CD4-positive, alpha-beta memory T cell (primary cell): Measurements from ENCODE around the gene PANX3. TPM values are rescaled to one million over a fixed set of nuclear protein-coding genes. Genes with fewer than 3 reads are reported as not detected.

Experiments used
- CTCF ChIA-PET: fragments of 350-600 bp; sonication (Branson Sonifier 250); formaldehyde crosslinking; loops from one replicate; lab custom pipeline; 2021; ENCODE audit warnings: inconsistent platforms; ENCODE audit not compliant: partially characterized antibody; lab: Charles Lee
- POLR2A ChIA-PET: fragments of 350-600 bp; sonication (Branson Sonifier 250); formaldehyde crosslinking; loops from one replicate; lab custom pipeline; 2021; ENCODE audit not compliant: partially characterized antibody; lab: Charles Lee
- DNase-seq, 5 donors: peaks; one replicate each; pipeline versions ENCODE4 v3.0.0 to v3.0.0-alpha.2; 2020 to 2022; ENCODE audit warnings: mixed read lengths in 1 of 5
- H3K27ac ChIP-seq: one replicate; pipeline ENCODE4 v1.7.0; 2013; ENCODE audit warnings: low read depth, low read length
- H3K27me3 ChIP-seq: 2 replicates; pipeline ENCODE4 v1.7.0; 2013; ENCODE audit warnings: mild to moderate bottlenecking, low read length, moderate library complexity; ENCODE audit not compliant: insufficient read depth
- H3K36me3 ChIP-seq: 2 replicates; pipeline ENCODE4 v1.7.0; 2013; ENCODE audit warnings: mild to moderate bottlenecking, low read length, moderate library complexity; ENCODE audit not compliant: insufficient read depth
- H3K4me1 ChIP-seq: 2 replicates; pipeline ENCODE4 v1.7.0; 2013; ENCODE audit warnings: mild to moderate bottlenecking, low read length, moderate library complexity; ENCODE audit not compliant: insufficient read depth
- H3K4me3 ChIP-seq, 2 donors: one replicate each; pipeline ENCODE4 v1.7.0; 2013; ENCODE audit warnings: low read length in 2 of 2, mild to moderate bottlenecking in 1 of 2
- H3K9me3 ChIP-seq, 2 donors: one replicate each; pipeline ENCODE4 v1.7.0; 2013; ENCODE audit warnings: low read length in 2 of 2, control low read depth in 1 of 2; ENCODE audit not compliant: control insufficient read depth in 1 of 2
- H3K27ac Mint-ChIP-seq, 7 donors: one replicate each; pipeline ENCODE4 v1.8.0; 2020 to 2021; ENCODE audit warnings: mixed read lengths in 7 of 7, mild to moderate bottlenecking in 6 of 7, inconsistent platforms in 3 of 7, moderate library complexity in 3 of 7
- H3K27me3 Mint-ChIP-seq, 2 donors: one replicate each; pipeline ENCODE4 v1.8.0; 2020 to 2021; ENCODE audit warnings: mixed read lengths in 2 of 2
- H3K36me3 Mint-ChIP-seq, 2 donors: one replicate each; pipeline ENCODE4 v1.8.0; 2020 to 2021; ENCODE audit warnings: mixed read lengths in 2 of 2, inconsistent platforms in 1 of 2, mild to moderate bottlenecking in 1 of 2
- H3K4me1 Mint-ChIP-seq, 4 donors: one replicate each; pipeline ENCODE4 v1.8.0; 2020 to 2021; ENCODE audit warnings: mixed read lengths in 4 of 4, mild to moderate bottlenecking in 1 of 4
- H3K4me3 Mint-ChIP-seq, 8 donors: one replicate each; pipeline ENCODE4 v1.8.0; 2020 to 2021; ENCODE audit warnings: mixed read lengths in 8 of 8, mild to moderate bottlenecking in 7 of 8, moderate library complexity in 6 of 8, inconsistent platforms in 3 of 8
- H3K9me3 Mint-ChIP-seq, 8 donors: one replicate each; pipeline ENCODE4 v1.8.0; 2020 to 2021; ENCODE audit warnings: mixed read lengths in 8 of 8, mild to moderate bottlenecking in 5 of 8, inconsistent platforms in 3 of 8, moderate library complexity in 1 of 8
- intact Hi-C: fragments of 100-400 bp; cut with micrococcal nuclease; formaldehyde crosslinking; loops from one replicate; pipeline ENCODE4 v1.15.1; 2023
- polyA plus RNA-seq, 2 donors: library from polyadenylated mRNA; unstranded; fragments of 300-500 nt; fragmentation: Illumina TruSeq; gene quantifications; one replicate each; pipeline ENCODE4 v1.2.3, GENCODE V29; 2021
- total RNA-seq, 2 experiments: library from RNA; stranded (reverse); gene quantifications; one replicate each; pipeline ENCODE4 v1.2.3, GENCODE V29; 2021

The PANX3 gene
- total RNA-seq (not detected), polyA plus RNA-seq (not detected)

GRCh38 chr11:124611064-124611463 lies at the start of gene PANX3:
Gene PANX3 (plus strand): TSS chr11:124611428. CDS start chr11:124611557, 129 bp downstream.
- Mint-ChIP-seq H3K4me3 (no peak within 1 kb of the TSS), H3K27me3 (peaks cover 4 to 6% of the 10 kb centered on the region in 2 donors)

GRCh38 chr11:124569697-124570096 lies 41.5 kb upstream of the PANX3 start, which contains the start of gene OR8A1:
Gene OR8A1 (plus strand): TSS chr11:124569997. CDS start chr11:124570120, 123 bp downstream.
- H3K9me3 ChIP-seq: no peaks in the 10 kb centered on the region
- H3K27me3 ChIP-seq: no peaks in the 10 kb centered on the region
- Mint-ChIP-seq H3K4me1 (no peaks in the 10 kb centered on the region), H3K9me3 (no peaks in the 10 kb centered on the region), H3K4me3 (no peak within 1 kb of the TSS), H3K27ac (no peak within 1 kb of the TSS), H3K27me3 (peaks cover 3 to 12% of the 10 kb centered on the region in 2 donors), H3K36me3 (no peaks in the 10 kb centered on the region)
- H3K4me3 ChIP-seq: no peak within 1 kb of the TSS
- H3K36me3 ChIP-seq: no peaks in the 10 kb centered on the region
- no peak within 1 kb of the TSS for H3K27ac ChIP-seq
- intact Hi-C loops: no loop called here
- ChIA-PET CTCF (no interaction called here), POLR2A (no interaction called here)
- DNase-seq: no peak
- no peaks in the 10 kb centered on the region for H3K4me1 ChIP-seq

More at GRCh38 chr11:124611064-124611463, at the start of gene PANX3:
- ChIA-PET CTCF (interaction anchor here (0.9 to 2.0 kb wide), 2 partner anchors 11 to 26 kb away, joined by 3 to 5 read pairs; partner anchors contain the start of gene TBRG1), POLR2A (no interaction called here)
- H3K4me3 ChIP-seq: no peak within 1 kb of the TSS
- no peaks in the 10 kb centered on the region for H3K9me3 ChIP-seq
- H3K4me1 Mint-ChIP-seq: peaks cover 0 to 11% (median 3%) of the 10 kb centered on the region in 4 donors
- H3K36me3 ChIP-seq: no peaks in the 10 kb centered on the region
- H3K27ac ChIP-seq: no peak within 1 kb of the TSS
- no peak for DNase-seq
- intact Hi-C loops: no loop called here
- H3K36me3 Mint-ChIP-seq: no peaks in the 10 kb centered on the region
- no peaks in the 10 kb centered on the region for H3K27me3 ChIP-seq
- H3K27ac Mint-ChIP-seq: peak within 1 kb of the TSS in 3 of 7 donors; percentile 19 to 49 (median 47)
- H3K9me3 Mint-ChIP-seq: no peaks in the 10 kb centered on the region
- H3K4me1 ChIP-seq: no peaks in the 10 kb centered on the region

GRCh38 chr11:124570160-124570559 lies 41.1 kb upstream of the PANX3 start:
- ChIA-PET CTCF (no interaction called here), POLR2A (no interaction called here)
- DNase-seq: no peak
- Mint-ChIP-seq H3K4me3 (no peak overlapping the region), H3K9me3 (no peaks in the 10 kb centered on the region), H3K27ac (no peak overlapping the region), H3K27me3 (peaks cover 6 to 14% of the 10 kb centered on the region in 2 donors), H3K36me3 (no peaks in the 10 kb centered on the region), H3K4me1 (no peaks in the 10 kb centered on the region)
- Histone ChIP-seq H3K27me3 (no peaks in the 10 kb centered on the region), H3K9me3 (no peaks in the 10 kb centered on the region), H3K4me3 (no peak overlapping the region), H3K36me3 (no peaks in the 10 kb centered on the region), H3K27ac (no peak overlapping the region), H3K4me1 (no peaks in the 10 kb centered on the region)
- intact Hi-C loops: no loop called here

GRCh38 chr11:124577716-124578427 lies 33.4 kb upstream of the PANX3 start:
- no peaks in the 10 kb centered on the region for H3K9me3 Mint-ChIP-seq
- H3K27ac Mint-ChIP-seq: no peak overlapping the region
- ChIA-PET CTCF (interaction anchor here (0.8 to 2.9 kb wide), 2 partner anchors 8 to 10 kb away, joined by 3 to 20 read pairs; no protein-coding TSS in a partner anchor), POLR2A (no interaction called here)
- no peak overlapping the region for H3K4me3 Mint-ChIP-seq
- no peaks in the 10 kb centered on the region for H3K27me3 ChIP-seq
- H3K9me3 ChIP-seq: no peaks in the 10 kb centered on the region
- H3K4me3 ChIP-seq: no peak overlapping the region
- H3K4me1 ChIP-seq: no peaks in the 10 kb centered on the region
- no peaks in the 10 kb centered on the region for H3K4me1 Mint-ChIP-seq
- no peak for DNase-seq
- H3K27ac ChIP-seq: no peak overlapping the region
- H3K27me3 Mint-ChIP-seq: peaks cover 7 to 9% of the 10 kb centered on the region in 2 donors
- intact Hi-C loops: no loop called here
- H3K36me3 Mint-ChIP-seq: no peaks in the 10 kb centered on the region
- H3K36me3 ChIP-seq: no peaks in the 10 kb centered on the region

GRCh38 chr11:124578761-124579160 lies 32.5 kb upstream of the PANX3 start:
- Histone ChIP-seq H3K27me3 (no peaks in the 10 kb centered on the region), H3K36me3 (no peaks in the 10 kb centered on the region), H3K9me3 (no peaks in the 10 kb centered on the region), H3K4me3 (no peak overlapping the region), H3K27ac (no peak overlapping the region), H3K4me1 (no peaks in the 10 kb centered on the region)
- H3K27ac Mint-ChIP-seq: no peak overlapping the region
- no peak for DNase-seq
- POLR2A ChIA-PET: no interaction called here
- H3K4me1 Mint-ChIP-seq: no peaks in the 10 kb centered on the region
- no peaks in the 10 kb centered on the region for H3K36me3 Mint-ChIP-seq
- intact Hi-C loops: no loop called here
- CTCF ChIA-PET: no interaction called here
- H3K9me3 Mint-ChIP-seq: no peaks in the 10 kb centered on the region
- H3K27me3 Mint-ChIP-seq: peaks cover 7 to 9% of the 10 kb centered on the region in 2 donors
- H3K4me3 Mint-ChIP-seq: no peak overlapping the region

- H3K4me1 ChIP-seq: no peaks in the 10 kb centered on the region
- H3K4me1 Mint-ChIP-seq: no peaks in the 10 kb centered on the region
- H3K27ac ChIP-seq: no peak overlapping the region
- H3K27me3 Mint-ChIP-seq: peaks cover 5 to 6% of the 10 kb centered on the region in 2 donors
- CTCF ChIA-PET: no interaction called here
- H3K27ac Mint-ChIP-seq: no peak overlapping the region
- H3K36me3 ChIP-seq: no peaks in the 10 kb centered on the region
- H3K4me3 Mint-ChIP-seq: no peak overlapping the region
- H3K9me3 Mint-ChIP-seq: no peaks in the 10 kb centered on the region
- H3K27me3 ChIP-seq: no peaks in the 10 kb centered on the region
- H3K4me3 ChIP-seq: no peak overlapping the region
- no peaks in the 10 kb centered on the region for H3K36me3 Mint-ChIP-seq
- POLR2A ChIA-PET: no interaction called here
- no peak for DNase-seq
- H3K9me3 ChIP-seq: no peaks in the 10 kb centered on the region
- intact Hi-C loops: no loop called here
Observed at GRCh38 chr11:124581817-124582216, 29.4 kb upstream of the PANX3 start.

GRCh38 chr11:124582565-124582964 lies 28.7 kb upstream of the PANX3 start:
- Mint-ChIP-seq H3K4me1 (no peaks in the 10 kb centered on the region), H3K27me3 (peaks cover 12% of the 10 kb centered on the region in 2 donors), H3K36me3 (no peaks in the 10 kb centered on the region), H3K4me3 (no peak overlapping the region), H3K27ac (no peak overlapping the region), H3K9me3 (no peaks in the 10 kb centered on the region)
- H3K4me1 ChIP-seq: no peaks in the 10 kb centered on the region
- H3K9me3 ChIP-seq: no peaks in the 10 kb centered on the region
- intact Hi-C loops: no loop called here
- H3K4me3 ChIP-seq: no peak overlapping the region
- CTCF ChIA-PET: no interaction called here
- no peak overlapping the region for H3K27ac ChIP-seq
- DNase-seq: no peak
- POLR2A ChIA-PET: no interaction called here
- H3K36me3 ChIP-seq: no peaks in the 10 kb centered on the region
- H3K27me3 ChIP-seq: no peaks in the 10 kb centered on the region
